ENCODE measurements around the gene TPRG1. TPM values are rescaled to one million over a fixed set of nuclear protein-coding genes. Genes with fewer than 3 reads are reported as not detected.

Gene TPRG1
- total RNA-seq, 1 donor: 0.45 TPM

DNA sequence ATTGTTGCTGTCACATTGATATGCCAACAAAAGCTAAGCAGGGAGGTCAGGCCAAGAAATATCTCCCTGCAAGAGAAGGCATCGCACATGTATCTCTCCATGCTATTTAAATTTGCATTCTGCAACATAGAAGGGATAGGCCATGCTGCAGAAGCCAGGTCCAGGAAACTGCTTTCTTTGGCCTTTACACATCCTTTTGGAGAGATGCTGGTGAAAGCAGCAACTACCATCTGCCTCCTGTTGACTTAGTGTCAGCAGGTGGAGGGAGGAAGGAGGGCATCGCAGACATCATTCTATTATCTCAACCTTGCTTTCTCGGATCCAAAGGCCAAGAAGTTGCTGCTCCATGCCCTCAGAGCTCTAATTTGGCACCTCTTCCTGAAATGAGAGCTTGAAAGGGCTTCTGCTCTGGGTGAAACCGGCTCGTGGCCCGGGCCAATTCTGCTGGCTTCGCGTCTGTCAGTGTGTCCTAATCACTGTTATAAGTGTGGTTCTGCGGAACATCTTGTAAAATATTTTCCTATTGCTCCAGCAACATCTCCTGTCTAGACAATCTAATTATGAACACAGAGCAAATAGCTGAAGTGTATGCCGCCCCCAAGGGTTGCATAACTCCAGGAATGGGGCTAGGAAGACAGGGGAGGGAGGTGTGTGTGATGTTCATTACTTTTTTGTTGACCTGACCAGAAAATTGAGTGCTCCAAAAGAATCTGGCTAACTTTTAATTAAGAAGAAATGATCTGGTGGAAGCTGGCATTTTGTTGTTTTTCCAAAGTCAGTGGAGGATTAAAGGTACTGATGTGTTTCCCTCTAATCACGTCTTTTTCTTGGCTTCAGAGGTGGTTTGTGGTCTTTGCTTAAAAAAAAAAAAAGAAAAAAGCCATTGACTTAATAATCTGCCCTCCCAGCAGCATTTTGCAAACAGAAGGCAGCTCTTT, 89.1 kb downstream of the TPRG1 start:
- TF ChIP-seq, protein P1, sequence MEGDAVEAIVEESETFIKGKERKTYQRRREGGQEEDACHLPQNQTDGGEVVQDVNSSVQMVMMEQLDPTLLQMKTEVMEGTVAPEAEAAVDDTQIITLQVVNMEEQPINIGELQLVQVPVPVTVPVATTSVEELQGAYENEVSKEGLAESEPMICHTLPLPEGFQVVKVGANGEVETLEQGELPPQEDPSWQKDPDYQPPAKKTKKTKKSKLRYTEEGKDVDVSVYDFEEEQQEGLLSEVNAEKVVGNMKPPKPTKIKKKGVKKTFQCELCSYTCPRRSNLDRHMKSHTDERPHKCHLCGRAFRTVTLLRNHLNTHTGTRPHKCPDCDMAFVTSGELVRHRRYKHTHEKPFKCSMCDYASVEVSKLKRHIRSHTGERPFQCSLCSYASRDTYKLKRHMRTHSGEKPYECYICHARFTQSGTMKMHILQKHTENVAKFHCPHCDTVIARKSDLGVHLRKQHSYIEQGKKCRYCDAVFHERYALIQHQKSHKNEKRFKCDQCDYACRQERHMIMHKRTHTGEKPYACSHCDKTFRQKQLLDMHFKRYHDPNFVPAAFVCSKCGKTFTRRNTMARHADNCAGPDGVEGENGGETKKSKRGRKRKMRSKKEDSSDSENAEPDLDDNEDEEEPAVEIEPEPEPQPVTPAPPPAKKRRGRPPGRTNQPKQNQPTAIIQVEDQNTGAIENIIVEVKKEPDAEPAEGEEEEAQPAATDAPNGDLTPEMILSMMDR (IDR thresholded peaks at IDR 0.05; ENCODE audit: insufficient read depth, low read length): no peak
- no peak overlapping the region for H3K4me3 ChIP-seq (ENCODE audit: low read depth, low read length)
- peak; percentile 19 for DNase-seq (ENCODE audit: low read depth)

DNA sequence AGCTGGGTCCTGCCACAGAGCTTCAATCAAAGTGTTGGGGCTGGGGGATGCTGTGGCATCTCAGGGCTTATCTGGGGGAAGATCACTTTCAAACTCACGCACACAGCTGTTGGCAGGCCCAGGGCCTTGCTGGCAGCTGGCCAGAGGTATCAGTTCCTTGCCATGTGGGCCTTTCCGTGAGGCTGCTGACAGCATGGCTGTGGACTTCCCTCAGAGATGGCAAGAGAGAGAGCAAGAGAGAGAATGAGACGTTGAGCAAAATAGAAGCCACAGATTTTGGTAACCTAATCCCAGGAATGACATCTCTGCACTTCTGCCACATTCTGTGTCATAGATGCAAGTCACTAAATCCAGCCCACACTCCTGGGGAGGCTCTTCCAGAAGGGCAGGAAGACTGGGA, 91.0 kb downstream of the TPRG1 start:
- TF ChIP-seq, protein P1 (IDR thresholded peaks at IDR 0.05; ENCODE audit: insufficient read depth, low read length): no peak
- no peak for DNase-seq (ENCODE audit: low read depth)
- H3K4me3 ChIP-seq (ENCODE audit: low read depth, low read length): no peak overlapping the region

DNA sequence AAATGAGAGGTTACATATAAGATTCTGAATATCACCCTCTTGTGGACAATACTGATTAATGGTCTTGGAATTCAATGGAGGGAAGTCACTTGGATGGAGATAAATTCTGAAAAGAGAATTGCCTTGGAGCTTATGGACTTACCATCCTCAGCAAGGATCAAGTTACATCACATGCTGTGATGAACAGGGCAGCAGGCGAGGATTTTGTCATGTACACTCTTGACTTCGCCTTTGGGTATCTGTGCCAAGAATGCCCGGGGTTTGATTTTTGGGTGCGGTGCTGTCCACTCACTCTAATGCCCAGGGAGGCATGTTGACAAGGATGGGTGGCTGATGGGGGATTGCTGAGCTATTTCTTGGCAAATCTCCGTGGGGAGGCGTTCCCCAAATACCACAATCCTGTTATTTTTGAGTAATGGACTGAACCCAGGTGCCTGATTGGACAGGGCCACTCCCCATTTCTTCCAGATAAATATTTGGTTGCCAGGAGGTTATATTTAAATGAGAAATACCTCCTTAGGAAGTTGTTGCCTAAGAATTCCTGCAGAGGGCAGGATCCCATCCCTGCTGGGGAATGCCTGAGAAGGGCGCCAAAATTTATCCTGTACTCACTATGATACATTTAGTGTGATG, 96.3 kb downstream of the TPRG1 start:
- DNase-seq (ENCODE audit: low read depth): peak; percentile 40
- TF ChIP-seq, protein P1 (IDR thresholded peaks at IDR 0.05; ENCODE audit: insufficient read depth, low read length): peak; percentile 41
- H3K4me3 ChIP-seq (ENCODE audit: low read depth, low read length): no peak overlapping the region

DNA sequence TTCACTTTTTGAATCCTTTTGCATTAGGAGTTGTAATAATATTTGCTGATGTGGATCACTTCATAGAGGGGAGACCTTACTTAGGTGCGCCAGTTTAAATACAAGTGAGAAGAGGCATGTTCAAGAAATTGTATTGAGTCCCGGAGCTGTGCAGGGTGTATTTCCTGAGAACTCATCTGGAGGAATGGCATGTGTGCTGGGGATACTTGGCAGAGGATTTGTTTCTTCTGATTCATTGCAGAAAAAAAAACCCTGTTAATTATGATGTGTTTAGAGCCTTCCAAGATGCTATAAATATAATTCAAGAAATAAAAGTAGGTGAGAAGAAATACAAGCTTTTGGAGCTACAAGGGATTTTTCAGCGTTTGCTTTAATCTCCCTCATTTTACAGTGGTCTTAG, 97.6 kb downstream of the TPRG1 start:
- peak; percentile 46 for DNase-seq (ENCODE audit: low read depth)
- H3K4me3 ChIP-seq (ENCODE audit: low read depth, low read length): no peak overlapping the region
- TF ChIP-seq, protein P1 (IDR thresholded peaks at IDR 0.05; ENCODE audit: insufficient read depth, low read length): no peak

DNA sequence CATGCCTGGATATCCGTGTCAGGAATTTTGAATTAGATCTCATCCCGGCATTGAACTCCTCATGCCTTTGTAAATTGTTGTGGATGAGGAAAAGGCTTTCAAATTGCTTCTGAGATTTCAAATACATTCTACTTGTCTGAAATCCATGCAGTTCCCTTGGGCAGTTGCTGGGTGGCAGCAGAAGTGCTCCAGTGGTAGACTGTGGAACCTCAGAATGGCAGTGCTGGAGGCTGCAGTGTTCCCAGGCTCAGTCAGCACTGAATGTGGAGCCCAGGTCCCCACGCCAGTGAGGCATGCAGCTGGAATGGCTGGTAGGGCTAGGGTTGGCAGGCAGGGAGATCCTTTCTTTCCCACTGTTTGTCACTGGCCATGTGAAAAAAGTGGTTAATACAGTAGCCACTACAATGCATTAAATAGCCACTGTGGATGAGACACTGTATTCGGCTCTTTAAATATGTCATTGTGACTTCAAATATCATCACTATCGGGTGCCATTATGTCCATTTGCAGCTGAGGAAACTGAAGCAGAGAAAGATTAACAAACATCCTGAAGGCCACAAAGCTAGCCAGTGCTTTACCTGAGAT, 98.6 kb downstream of the TPRG1 start:
- TF ChIP-seq, protein P1 (IDR thresholded peaks at IDR 0.05; ENCODE audit: insufficient read depth, low read length): peak; percentile 95
- H3K4me3 ChIP-seq (ENCODE audit: low read depth, low read length): no peak overlapping the region
- DNase-seq (ENCODE audit: low read depth): peak; percentile 88

DNA sequence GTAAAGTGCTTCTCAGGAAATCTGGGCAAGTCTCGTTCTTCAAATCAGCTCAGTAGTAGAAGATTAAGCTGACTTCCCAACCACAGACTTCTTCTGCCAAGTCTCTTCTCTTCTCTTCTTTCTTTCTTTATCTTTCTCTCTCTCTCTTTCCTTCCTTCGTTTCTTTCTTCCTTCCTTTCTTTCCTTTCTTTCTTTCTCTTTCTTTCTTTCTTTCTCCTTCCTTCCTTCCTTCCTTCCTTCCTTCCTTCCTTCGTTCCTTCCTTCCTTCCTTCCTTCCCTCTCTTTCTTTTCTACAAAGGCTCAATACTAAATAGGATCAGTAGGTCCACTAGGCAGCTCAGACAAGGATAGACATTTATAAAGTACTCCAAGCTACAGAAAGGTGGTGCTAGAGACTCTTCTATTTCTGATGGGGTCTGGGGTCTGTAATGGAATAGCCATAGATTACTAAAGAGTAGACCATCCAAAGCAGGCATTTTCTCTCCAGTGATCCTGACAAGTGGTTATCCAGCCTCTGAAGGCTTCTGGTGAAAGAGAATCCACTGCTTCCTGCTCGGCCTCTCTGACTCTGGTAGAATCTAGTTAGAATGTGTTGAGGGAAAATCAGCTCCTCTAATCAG, 100.8 kb downstream of the TPRG1 start:
- TF ChIP-seq, protein P1 (IDR thresholded peaks at IDR 0.05; ENCODE audit: insufficient read depth, low read length): peak; percentile 28
- DNase-seq (ENCODE audit: low read depth): no peak
- H3K4me3 ChIP-seq (ENCODE audit: low read depth, low read length): no peak overlapping the region
